ENCODE measurements around the gene CHD9.

The CHD9 gene

GRCh38 chr16:53369921-53370320 lies 315.1 kb downstream of the CHD9 start:
- TF ChIP-seq, protein P1, sequence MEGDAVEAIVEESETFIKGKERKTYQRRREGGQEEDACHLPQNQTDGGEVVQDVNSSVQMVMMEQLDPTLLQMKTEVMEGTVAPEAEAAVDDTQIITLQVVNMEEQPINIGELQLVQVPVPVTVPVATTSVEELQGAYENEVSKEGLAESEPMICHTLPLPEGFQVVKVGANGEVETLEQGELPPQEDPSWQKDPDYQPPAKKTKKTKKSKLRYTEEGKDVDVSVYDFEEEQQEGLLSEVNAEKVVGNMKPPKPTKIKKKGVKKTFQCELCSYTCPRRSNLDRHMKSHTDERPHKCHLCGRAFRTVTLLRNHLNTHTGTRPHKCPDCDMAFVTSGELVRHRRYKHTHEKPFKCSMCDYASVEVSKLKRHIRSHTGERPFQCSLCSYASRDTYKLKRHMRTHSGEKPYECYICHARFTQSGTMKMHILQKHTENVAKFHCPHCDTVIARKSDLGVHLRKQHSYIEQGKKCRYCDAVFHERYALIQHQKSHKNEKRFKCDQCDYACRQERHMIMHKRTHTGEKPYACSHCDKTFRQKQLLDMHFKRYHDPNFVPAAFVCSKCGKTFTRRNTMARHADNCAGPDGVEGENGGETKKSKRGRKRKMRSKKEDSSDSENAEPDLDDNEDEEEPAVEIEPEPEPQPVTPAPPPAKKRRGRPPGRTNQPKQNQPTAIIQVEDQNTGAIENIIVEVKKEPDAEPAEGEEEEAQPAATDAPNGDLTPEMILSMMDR (IDR thresholded peaks at IDR 0.05; ENCODE audit: insufficient read depth, low read length, poor library complexity, severe bottlenecking) = no peak
- Histone ChIP-seq H3K36me3 (ENCODE audit: control insufficient read depth, insufficient read depth, low read length) (no peaks in the 10 kb centered on the region), H3K4me3 (replicated peaks; ENCODE audit: low read depth, low read length) (no peak overlapping the region), H3K27me3 (replicated peaks; ENCODE audit: control insufficient read depth, insufficient read depth, low read length) (no peaks in the 10 kb centered on the region; the same call in 1 of the 2 replicates)
- DNase-seq (ENCODE audit: extremely low read depth, insufficient read length) = no peak

DNA sequence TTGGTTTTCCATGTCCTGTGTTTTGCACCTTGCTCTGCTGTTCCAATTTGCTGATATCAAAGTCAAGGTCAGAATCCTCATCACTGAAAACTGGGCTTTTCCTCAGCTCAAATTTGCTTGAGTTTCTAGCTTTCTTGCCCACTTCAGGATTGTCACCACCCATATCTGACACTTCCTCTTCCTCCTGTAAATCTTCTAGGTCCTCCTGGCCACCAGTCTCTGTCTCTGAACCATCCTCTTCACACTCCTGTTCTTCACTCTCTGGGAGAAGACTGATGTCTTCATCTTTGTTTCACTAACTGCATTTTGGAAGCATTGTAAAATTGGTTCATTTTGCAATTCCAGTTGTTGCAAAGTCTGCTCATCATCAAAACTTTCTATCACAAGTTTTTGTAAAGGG lies 316.0 kb downstream of the CHD9 start:
- H3K4me3 ChIP-seq (replicated peaks; ENCODE audit: low read depth, low read length) = no peak overlapping the region
- H3K27me3 ChIP-seq (replicated peaks; ENCODE audit: control insufficient read depth, insufficient read depth, low read length) = no peaks in the 10 kb centered on the region; the same call in 1 of the 2 replicates
- H3K36me3 ChIP-seq (ENCODE audit: control insufficient read depth, insufficient read depth, low read length) = no peaks in the 10 kb centered on the region
- TF ChIP-seq, protein P1 (IDR thresholded peaks at IDR 0.05; ENCODE audit: insufficient read depth, low read length, poor library complexity, severe bottlenecking) = no peak
- DNase-seq (ENCODE audit: extremely low read depth, insufficient read length) = no peak

DNA sequence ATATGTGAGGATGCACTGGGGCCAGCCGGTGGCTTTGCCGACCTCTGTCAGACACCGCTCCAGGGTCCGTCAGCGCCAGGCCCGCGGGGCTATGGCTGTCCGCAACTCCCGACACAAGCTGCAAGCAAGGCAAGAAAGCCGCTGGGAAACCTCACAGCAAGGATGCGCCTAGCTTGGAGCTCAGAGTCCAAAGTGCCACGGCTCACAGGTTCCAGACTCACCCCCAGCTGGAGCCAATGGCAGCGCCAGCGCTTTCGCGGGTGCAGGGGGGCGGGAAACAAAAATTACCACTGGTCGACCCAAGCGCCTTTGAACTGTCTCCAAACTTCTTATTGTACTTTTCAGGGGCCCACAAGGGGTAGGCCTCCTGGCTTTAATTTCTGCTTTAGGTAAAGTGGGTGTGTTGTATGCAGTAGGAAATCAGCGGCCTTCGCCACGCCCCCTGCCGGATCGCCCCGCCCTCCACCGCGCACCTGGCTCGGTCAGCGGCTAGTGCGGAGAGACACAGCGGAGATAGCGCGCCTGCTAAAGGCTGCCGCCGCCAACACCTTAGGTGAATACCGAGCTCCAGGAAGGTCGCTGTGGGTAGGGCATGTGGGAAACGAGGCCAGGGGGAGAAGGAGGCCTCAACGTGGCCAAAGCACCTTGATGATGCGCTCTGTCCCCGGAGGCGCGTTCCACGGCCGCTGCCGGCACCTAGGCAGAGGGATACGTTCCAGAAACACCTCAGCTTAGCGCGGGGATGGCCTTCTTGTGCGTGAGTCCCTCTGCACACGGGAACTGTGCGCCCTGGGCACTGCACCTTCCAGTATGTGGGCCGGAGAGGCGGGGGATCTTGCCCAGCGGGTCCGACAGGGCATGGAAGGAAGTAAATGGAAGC lies 318.4 kb downstream of the CHD9 start:
- TF ChIP-seq, protein P1 (IDR thresholded peaks at IDR 0.05; ENCODE audit: insufficient read depth, low read length, poor library complexity, severe bottlenecking) = no peak
- Histone ChIP-seq H3K27me3 (replicated peaks; ENCODE audit: control insufficient read depth, insufficient read depth, low read length) (no peaks in the 10 kb centered on the region; the same call in 1 of the 2 replicates), H3K36me3 (ENCODE audit: control insufficient read depth, insufficient read depth, low read length) (no peaks in the 10 kb centered on the region), H3K4me3 (replicated peaks; ENCODE audit: low read depth, low read length) (peak overlapping the region; percentile 18; the same call in 1 of the 2 replicates)
- DNase-seq (ENCODE audit: extremely low read depth, insufficient read length) = peak; percentile 50

DNA sequence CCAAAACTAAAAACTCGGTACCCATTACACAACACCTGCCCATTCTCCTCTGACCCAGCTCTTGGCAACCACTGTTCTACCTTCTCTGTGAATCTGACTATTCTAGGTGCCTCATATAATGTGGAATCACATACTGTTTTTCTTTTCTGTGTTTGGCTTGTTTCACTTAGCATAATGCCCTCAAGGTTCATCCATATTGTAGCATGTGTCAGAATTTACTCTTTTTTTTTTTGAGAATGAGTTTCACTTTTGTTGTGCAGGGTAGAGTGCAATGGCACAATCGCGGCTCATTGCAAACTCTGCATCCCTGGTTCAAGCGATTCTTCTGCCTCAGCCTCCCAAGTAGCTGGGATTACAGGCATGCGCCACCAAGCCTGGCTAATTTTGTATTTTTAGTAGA lies 320.0 kb downstream of the CHD9 start:
- no peak overlapping the region for H3K4me3 ChIP-seq (replicated peaks; ENCODE audit: low read depth, low read length)
- DNase-seq (ENCODE audit: extremely low read depth, insufficient read length) = no peak
- no peaks in the 10 kb centered on the region; the same call in 1 of the 2 replicates for H3K27me3 ChIP-seq (replicated peaks; ENCODE audit: control insufficient read depth, insufficient read depth, low read length)

DNA sequence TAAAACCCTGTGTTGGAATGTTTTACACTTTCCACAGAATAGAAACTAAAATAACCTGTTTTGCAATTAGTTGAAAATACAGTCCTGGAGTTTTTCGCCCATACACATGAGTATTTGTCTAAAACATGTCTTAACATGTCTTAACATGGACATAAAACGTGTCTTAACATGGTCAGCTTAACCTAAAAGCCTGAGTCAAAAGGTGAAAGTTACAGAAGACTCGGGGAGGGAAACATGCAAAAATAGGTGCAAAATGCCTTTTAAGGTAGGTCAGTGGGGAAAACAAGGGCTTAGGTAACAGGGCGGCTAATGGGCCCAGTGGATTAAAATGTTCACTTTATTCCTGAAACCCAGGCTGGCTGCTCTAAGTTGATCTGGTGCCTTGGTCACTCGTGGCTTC lies 323.3 kb downstream of the CHD9 start:
- Histone ChIP-seq H3K36me3 (ENCODE audit: control insufficient read depth, insufficient read depth, low read length) (no peaks in the 10 kb centered on the region), H3K4me3 (replicated peaks; ENCODE audit: low read depth, low read length) (peak overlapping the region; percentile 40), H3K27me3 (replicated peaks; ENCODE audit: control insufficient read depth, insufficient read depth, low read length) (no peaks in the 10 kb centered on the region; the same call in 1 of the 2 replicates)
- DNase-seq (ENCODE audit: extremely low read depth, insufficient read length) = no peak
- TF ChIP-seq, protein P1 (IDR thresholded peaks at IDR 0.05; ENCODE audit: insufficient read depth, low read length, poor library complexity, severe bottlenecking) = no peak

More for the DNA sequence above, 320.0 kb downstream of the CHD9 start:
- no peaks in the 10 kb centered on the region for H3K36me3 ChIP-seq (ENCODE audit: control insufficient read depth, insufficient read depth, low read length)
- TF ChIP-seq, protein P1 (IDR thresholded peaks at IDR 0.05; ENCODE audit: insufficient read depth, low read length, poor library complexity, severe bottlenecking) = no peak

All from GM06990 (cell line).